Endothelial cell of umbilical vein (primary cell): Measurements from ENCODE around the gene NAT10.
A peak's percentile ranks its signal among the peaks of the same experiment; 100 is the strongest.

Experiments used
- POLR2A ChIP-seq: IDR thresholded peaks from 2 replicates; pipeline ENCODE4 v1.6.1; 2012; ENCODE audit warnings: low read depth, mild to moderate bottlenecking, control low read depth, low read length
- POLR2AphosphoS5 ChIP-seq: IDR thresholded peaks from 2 replicates; pipeline ENCODE4 v1.6.1; 2012; ENCODE audit warnings: low read depth, mild to moderate bottlenecking, control low read depth, low read length, moderate library complexity; ENCODE audit not compliant: insufficient read depth
- TF ChIP-seq, protein P1 (sequence below), 2 donors: IDR thresholded peaks; 1 replicate in 1 of 2; 2 replicates in 1 of 2; pipeline ENCODE4 v1.5.1; 2011; ENCODE audit warnings: low read length in 2 of 2, mild to moderate bottlenecking in 2 of 2, moderate library complexity in 2 of 2, control low read depth in 1 of 2, inconsistent platforms in 1 of 2, low read depth in 1 of 2; ENCODE audit not compliant: insufficient read depth in 1 of 2; ENCODE audit errors: extremely low read depth in 1 of 2
- TF ChIP-seq, protein P2 (sequence below): IDR thresholded peaks from 2 replicates; pipeline ENCODE4 v1.6.1; 2011; ENCODE audit not compliant: insufficient read depth, insufficient read length

GRCh38 chr11:34174412-34175041 lies 69.1 kb downstream of the NAT10 start:
- TF ChIP-seq POLR2A (no peak), POLR2AphosphoS5 (no peak)
- TF ChIP-seq, protein P1, sequence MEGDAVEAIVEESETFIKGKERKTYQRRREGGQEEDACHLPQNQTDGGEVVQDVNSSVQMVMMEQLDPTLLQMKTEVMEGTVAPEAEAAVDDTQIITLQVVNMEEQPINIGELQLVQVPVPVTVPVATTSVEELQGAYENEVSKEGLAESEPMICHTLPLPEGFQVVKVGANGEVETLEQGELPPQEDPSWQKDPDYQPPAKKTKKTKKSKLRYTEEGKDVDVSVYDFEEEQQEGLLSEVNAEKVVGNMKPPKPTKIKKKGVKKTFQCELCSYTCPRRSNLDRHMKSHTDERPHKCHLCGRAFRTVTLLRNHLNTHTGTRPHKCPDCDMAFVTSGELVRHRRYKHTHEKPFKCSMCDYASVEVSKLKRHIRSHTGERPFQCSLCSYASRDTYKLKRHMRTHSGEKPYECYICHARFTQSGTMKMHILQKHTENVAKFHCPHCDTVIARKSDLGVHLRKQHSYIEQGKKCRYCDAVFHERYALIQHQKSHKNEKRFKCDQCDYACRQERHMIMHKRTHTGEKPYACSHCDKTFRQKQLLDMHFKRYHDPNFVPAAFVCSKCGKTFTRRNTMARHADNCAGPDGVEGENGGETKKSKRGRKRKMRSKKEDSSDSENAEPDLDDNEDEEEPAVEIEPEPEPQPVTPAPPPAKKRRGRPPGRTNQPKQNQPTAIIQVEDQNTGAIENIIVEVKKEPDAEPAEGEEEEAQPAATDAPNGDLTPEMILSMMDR (IDR thresholded peaks at IDR 0.05; ENCODE audit: extremely low read depth in 1 of 2, insufficient read depth in 1 of 2, low read depth in 1 of 2, low read length in 2 of 2): peak; percentile 78 to 99
- TF ChIP-seq, protein P2, sequence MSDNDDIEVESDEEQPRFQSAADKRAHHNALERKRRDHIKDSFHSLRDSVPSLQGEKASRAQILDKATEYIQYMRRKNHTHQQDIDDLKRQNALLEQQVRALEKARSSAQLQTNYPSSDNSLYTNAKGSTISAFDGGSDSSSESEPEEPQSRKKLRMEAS: no peak
